NT2/D1 (cell line): ENCODE results near the gene FEM1C.

Source experiments
- YY1 ChIP-seq: IDR thresholded peaks from 2 replicates; pipeline ENCODE4 v1.6.1; 2011; ENCODE audit not compliant: insufficient read length, insufficient read depth
- ZNF274 ChIP-seq: IDR thresholded peaks from 2 replicates; pipeline ENCODE4 v1.6.1; 2011; ENCODE audit warnings: mild to moderate bottlenecking, low read depth, low read length

DNA sequence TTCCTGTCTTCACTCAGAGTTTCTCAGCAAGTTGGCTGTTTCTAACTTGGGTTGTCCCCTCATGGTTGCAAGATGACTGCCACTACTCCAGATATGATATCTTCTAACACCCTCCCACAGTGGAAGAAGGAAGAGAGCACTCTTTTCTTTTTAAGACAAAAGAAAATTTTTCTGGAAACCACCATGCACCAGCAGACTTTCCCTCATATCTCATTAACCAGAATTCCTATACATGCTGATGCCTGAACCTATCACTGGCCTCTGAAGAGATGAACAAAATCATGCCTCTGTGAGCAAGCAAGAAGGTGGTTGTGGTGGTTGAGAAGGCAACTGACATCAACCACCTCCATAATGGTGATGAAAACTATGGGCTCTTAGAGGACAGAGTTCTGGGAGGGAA, 56.8 kb downstream of the FEM1C start:
- TF ChIP-seq YY1 (no peak), ZNF274 (no peak)
